Ovary (tissue), 3 donors: ENCODE data around the gene DPP3.

ENCODE experiments used
- EP300 ChIP-seq: sonication (generic); formaldehyde crosslinking; IDR thresholded peaks from one replicate; pipeline ENCODE4 v1.6.1; 2017; ENCODE audit warnings: antibody characterized with exemption
- POLR2A ChIP-seq: fragments of 450-650 bp; IDR thresholded peaks from one replicate; pipeline ENCODE4 v1.6.1; 2017; ENCODE audit warnings: antibody characterized with exemption, mild to moderate bottlenecking, moderate library complexity
- TF ChIP-seq, protein P1 (sequence below), 3 donors: fragments of 450-650 bp in 2 of 3; fragments of 200-600 bp in 1 of 3; IDR thresholded peaks; one replicate each; pipeline versions ENCODE4 v1.5.1 to v1.8.0; 2016 to 2022; ENCODE audit warnings: antibody characterized with exemption in 3 of 3, mild to moderate bottlenecking in 1 of 3
- donor health status: DM: no; HTN: no; CAD: no.

DNA sequence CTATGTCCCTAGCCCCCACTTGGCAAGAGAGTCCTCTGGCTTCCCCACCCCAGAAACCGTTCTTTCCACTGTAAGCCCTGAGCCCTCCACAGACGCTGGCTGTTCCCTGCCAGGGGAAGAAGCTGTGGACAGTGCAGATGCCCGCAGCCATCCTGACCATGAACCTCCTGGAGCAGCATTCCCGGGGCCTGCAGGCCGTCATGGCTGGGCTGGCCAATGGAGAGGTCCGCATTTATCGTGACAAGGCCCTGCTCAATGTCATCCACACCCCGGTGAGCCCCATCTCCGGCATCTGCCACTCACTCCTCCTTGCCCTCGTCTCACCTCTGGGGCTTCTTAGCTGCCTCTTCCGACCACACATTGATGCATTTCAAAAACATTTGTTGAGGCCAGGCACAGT lies 43.4 kb downstream of the DPP3 start:
- TF ChIP-seq, protein P1, sequence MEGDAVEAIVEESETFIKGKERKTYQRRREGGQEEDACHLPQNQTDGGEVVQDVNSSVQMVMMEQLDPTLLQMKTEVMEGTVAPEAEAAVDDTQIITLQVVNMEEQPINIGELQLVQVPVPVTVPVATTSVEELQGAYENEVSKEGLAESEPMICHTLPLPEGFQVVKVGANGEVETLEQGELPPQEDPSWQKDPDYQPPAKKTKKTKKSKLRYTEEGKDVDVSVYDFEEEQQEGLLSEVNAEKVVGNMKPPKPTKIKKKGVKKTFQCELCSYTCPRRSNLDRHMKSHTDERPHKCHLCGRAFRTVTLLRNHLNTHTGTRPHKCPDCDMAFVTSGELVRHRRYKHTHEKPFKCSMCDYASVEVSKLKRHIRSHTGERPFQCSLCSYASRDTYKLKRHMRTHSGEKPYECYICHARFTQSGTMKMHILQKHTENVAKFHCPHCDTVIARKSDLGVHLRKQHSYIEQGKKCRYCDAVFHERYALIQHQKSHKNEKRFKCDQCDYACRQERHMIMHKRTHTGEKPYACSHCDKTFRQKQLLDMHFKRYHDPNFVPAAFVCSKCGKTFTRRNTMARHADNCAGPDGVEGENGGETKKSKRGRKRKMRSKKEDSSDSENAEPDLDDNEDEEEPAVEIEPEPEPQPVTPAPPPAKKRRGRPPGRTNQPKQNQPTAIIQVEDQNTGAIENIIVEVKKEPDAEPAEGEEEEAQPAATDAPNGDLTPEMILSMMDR (IDR thresholded peaks at IDR 0.05) = no peak
- TF ChIP-seq POLR2A = no peak
- TF ChIP-seq EP300 = no peak
